Head of caudate nucleus (tissue), 42 donors: ENCODE data around the gene CMIP.
A peak's percentile ranks its signal among the peaks of the same experiment; 100 is the strongest.

ENCODE experiments used
- DNase-seq, 42 donors: peaks; one replicate each; pipeline versions ENCODE4 v3.0.0 to v3.0.0-alpha.2; 2020 to 2021; ENCODE audit warnings: mixed read lengths in 7 of 42
- intact Hi-C: fragments of 100-400 bp; cut with DNase I; formaldehyde crosslinking; loops from one replicate; pipeline ENCODE4 v1.15.0; 2022

Gene CMIP

DNA sequence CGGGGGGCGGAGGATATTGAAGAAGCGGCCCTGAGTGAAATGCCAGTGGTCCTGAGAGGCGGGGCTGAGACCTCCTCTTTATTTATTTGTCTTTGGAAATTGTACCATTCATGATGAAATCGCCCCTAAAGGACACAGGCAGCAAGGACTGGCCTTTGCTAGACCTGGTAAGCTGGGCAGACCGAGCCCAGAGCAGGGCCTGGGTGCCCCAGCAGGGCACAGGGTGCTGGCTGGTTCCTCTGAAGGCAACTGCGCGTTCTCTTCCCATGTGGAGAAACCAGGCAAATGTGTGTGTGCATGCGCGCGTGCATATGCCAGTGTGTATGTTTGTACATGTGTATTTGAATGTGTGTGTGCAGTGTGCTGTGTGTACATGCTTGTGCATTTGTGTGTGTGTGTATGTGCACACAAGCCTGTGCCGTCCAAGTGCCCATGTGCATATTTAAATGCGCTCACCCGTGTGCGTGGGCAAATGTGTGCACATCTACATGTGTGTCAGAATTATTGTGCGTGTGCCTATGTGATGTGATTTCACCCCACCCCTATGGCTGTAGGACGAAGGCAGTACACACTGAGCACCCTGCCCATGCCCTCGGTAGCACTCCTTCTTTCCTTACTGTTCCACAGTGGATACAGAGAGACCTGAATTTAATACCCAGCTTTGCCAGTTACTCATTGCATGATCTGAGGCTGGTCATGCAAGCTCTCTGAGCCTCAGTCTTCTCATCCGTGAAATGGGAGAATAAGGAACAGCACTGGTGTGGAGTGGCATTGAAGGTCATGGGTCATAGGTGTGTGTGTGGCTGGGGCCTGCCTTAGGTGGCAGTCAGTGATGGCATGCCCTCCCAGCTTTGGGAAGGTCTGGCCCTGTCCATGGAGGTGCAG lies 105.2 kb downstream of the CMIP start:
- intact Hi-C loops, result no loop called here

DNA sequence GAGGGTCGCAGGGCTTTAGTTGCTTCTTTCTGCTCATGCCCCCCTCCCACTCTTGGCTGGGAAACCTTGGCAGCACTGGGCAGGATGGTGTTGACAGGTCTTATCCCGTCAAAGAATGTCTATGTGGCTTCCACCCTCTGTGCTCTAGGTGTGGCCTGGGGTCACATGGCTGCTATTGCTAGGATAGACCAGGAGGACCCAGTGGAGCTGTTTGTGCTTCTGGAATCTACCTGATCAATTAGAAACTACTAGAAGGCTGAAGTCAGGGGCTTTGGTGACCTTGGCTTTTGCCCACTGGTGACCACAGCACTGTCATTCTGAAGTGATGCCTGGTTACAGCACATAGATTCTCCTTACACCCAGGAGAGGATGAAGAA lies 105.8 kb downstream of the CMIP start:
- intact Hi-C loops, result no loop called here

More for the DNA sequence above, 105.2 kb downstream of the CMIP start:
- DNase-seq, result no peak

DNA sequence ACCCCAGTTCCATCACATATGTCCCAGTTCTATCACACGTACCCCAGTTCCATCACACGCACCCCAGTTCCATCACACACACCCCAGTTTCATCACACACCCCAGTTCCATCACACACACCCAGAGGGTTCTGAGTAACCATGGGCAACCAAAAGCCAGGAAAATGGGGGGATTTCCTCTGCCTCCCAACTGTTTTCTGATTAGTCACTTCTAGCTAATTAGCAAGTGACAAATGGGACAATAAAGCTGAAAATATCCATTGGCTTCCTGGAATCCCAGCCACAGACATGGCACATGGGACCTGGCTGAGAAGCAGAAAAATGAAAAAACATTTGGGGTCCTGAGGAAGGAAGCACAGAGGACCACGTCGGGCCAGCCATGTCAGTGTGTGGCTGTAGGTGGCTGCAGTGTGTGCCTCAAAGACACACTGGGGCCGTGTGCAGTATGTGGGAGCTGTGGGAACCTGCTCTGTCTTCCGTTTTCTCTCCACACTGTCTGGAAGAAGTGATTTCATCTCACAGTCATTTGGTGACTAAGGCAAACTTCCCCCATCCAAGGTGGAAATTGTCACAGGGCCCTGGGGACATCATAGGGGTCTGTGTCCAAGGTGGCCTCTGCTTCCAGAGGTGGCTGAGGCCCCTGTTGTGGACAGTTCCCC lies 106.7 kb downstream of the CMIP start:
- intact Hi-C loops, result no loop called here
- DNase-seq, result no peak

More for the DNA sequence above, 105.8 kb downstream of the CMIP start:
- DNase-seq, result no peak

DNA sequence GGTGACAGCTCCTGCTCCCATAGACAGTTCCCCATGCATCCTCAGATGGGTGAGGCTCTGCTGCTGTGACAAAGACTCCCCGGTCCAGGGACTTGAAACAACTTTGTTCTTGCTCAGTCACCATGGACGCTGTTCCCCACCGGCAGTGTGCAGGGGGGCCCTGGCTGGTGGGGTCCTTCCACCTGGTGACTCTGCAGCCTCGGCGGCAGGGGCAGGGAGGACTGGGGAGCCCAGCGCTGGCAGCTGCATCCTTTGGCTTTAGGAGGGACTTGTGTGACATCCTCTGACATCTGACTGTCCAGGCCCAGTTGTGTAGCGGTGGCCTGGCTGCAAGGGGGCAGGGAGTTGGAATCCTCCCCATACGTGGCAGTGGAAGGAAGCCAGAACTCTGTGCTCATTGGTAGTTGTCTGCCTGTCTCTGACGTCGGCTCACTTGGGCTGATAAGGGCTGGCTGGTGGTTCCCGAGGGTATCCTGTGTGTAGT lies 107.3 kb downstream of the CMIP start:
- DNase-seq, result no peak
- intact Hi-C loops, result no loop called here

DNA sequence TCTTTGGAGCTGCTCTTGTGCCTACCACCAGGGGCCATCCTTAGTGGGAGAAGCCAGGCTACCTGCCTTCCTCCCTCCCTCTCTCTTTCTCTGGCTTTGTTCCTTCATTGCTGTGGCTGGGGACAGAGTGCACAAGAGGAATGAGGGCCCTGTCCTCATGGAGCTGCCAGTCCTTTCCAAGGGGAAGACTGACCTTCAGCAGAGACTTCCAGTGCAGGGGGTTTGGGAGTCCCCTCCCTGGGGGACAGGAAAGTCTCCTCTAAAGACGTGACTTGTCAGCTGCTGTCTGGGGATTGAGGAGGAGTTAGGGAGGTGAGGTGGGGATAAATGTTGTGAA lies 108.1 kb downstream of the CMIP start:
- no peak for DNase-seq
- intact Hi-C loops, result no loop called here

DNA sequence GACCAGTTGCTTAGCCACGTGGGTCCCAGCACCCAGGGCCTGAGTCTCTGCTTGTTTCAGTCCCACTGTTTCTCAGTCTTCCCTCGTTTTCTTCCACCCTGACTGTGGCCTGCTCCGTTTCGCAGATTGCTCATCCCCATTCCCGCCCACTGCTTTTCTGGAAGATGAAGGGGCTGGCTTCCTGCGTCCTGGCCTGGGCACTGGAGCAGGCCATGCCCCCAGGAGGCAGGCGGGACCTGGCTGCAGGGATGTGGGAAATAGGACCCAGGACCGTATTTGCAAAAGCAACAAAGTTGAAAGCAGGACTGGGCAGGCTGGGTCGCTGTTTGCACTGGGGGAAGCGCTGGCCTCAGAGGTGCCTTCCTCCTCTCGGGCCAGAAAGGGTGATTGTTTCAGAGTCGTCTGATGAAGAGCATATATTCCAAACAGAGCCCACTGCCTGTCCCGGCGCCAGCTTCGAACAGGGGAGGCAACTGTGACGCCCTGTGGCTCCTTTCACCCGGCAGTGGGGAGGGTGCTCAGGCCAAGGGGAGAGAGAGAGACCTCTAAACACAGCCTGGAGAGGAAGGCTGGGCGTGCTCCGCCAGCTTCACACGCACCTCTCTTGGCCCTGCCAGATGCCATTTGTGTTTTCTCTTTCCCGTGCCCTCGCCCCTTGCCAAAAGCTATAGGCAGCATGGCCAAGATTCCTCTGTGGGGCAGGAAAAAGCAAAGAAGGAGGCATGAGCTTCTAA lies 108.6 kb downstream of the CMIP start:
- DNase-seq, result peak in 1 of 42 donors; percentile 26
- intact Hi-C loops, result no loop called here

DNA sequence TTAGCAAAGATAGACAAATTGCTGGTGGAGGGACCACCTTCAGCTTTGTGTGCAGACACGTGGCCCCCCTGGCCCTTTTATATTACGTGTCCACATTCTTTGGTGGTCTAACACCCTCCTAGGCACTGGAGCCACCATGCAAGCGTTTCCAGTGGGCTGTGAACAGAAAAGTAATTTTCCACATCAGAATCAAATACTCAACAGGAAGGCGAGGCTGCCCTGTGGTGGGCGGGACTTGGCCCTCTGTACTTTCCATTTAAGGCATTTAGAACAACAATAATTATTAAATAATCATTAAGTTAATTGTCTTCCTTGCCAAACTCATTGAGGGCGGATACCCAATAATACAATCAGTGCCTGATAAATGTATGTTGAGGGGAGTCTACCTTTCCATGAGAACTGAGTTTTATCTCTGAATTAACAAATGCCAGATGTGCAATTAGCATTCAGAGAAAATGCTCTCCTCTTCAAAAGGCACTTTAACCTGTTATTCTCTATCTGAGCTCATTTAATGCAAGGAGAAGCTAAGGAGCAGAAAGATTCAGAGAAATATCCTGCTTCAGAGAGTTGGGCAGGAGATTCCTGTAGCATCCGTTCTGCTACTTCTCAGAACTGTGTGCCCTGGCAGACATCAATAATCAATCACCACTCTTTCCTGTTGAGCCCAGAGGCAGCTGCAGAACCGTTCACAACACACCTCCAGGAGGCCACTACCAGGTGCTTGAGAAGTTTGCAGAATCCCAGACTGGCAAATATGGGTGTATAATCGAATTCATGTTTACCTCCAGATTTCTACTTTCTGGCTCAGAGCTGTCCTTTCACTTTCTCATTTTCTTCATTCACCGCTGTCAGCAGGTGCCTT lies 109.4 kb downstream of the CMIP start:
- DNase-seq, result no peak
- intact Hi-C loops, result no loop called here

DNA sequence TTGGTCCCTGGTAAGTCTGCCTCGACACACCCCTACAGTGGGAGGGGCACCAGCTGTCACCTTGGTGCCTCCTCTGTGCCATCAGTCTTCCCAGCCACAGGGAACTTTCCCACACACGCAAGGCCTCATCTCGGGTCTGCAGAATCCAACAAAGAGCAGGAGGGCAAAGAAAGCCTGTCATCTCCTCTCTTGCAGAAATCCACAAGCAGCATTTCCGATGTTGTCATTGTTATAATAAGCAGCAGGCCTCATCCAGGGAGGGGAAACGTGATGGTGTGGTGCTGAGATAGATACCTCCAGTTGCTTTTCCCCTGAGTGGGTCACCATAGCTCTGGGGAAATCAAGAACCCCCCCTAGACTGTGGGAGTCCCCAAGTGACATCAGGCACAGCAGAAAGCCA lies 110.4 kb downstream of the CMIP start:
- intact Hi-C loops, result no loop called here
- no peak for DNase-seq

DNA sequence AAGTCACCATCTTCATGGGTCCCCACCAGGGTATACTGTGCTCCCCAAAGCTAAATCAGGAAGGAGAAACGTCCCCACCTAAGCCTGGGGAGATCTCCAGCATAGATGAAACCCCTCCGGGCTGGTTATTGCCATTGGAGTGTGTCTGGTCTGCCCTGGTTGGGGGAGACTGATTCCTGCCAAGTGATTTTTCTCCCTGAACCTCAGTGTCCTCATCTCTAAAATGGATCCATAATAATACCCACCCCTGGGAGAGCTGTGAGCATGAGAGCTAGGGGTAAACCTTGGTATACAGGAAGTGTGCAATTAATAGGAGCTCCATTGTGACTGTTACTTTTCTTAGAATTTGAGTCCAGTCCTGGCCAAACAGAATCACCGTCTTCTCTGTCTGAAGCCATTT lies 111.1 kb downstream of the CMIP start:
- intact Hi-C loops, result no loop called here
- DNase-seq, result no peak

DNA sequence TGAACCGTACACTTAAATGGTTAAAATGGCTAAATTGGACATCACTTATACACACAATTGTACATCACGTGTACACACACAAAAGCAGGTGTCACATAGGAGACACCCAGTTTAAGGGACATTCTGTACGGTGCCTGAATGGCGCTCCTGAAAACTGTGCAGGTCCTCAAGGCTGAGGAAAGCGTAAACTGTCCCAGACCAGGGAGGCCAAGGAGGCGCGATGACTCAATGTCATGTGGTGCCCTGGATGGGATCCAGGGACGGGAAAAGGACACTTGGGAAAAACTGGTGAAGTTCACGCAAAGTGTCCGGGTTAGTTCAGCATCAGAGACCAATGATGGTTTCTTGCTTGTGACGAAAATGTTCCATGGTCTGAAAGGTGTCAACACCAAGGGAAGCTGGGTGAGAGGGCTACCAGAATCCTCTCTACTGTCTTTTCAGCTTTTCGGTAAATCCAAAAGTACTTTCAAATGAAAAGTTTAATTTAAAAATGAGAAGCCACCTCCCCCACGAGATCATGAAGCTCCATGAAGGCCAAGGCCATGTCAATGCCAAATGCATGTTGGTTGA lies 112.2 kb downstream of the CMIP start:
- intact Hi-C loops, result no loop called here
- DNase-seq, result no peak

DNA sequence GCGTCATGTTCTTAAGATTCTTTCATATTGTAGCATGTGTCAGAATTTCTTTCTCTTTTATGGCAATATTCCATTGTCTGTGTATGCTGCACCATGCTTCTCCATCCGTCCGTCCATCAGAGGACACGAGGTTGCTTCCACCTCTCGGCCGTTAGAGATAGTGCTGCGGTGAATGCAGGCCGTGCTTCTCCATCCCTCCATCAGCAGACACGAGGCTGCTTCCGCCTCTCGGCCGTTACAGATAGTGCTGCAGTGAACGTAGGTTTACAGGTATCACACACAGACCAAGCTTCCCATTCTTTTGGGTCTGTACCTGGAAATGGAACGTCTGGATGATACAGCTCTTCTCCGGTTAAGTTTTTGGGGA lies 113.5 kb downstream of the CMIP start:
- intact Hi-C loops, result no loop called here
- DNase-seq, result no peak

DNA sequence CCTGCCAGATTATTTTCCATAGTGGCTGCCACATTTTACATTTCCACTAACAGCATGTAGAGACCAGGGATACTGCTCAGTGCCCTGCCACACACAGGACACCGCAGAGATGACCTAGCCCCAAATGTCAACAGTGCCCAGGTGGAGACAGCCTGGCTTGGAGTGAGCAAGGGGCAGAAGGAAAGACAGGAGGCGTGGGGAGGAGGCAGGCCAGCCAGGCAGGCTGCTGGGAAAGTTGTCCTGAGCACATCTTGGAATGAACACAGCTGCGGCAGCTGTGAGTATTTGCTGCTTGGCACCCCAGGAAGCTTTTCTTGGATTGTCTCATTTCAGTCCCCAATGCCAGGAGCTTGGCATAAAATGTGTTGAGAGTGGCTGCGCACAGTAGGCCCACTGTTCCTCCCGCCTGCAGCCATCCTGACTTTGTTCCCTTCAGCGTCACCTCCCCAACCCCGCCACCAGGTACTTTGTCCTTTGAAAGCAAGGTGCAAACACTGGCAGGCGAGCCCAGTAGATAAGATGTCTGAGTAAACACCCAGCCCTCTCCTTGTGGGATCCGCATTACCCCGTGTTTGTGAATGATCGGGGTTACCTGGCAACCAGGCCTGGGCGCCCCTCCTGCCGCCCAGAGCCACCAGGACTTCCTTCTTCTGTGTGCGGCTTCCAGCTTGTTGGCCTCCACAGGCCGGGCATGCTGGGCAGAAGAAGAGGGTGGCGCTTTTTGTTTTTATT lies 114.0 kb downstream of the CMIP start:
- peak in 1 of 42 donors; percentile 10 for DNase-seq
- intact Hi-C loops, result no loop called here

DNA sequence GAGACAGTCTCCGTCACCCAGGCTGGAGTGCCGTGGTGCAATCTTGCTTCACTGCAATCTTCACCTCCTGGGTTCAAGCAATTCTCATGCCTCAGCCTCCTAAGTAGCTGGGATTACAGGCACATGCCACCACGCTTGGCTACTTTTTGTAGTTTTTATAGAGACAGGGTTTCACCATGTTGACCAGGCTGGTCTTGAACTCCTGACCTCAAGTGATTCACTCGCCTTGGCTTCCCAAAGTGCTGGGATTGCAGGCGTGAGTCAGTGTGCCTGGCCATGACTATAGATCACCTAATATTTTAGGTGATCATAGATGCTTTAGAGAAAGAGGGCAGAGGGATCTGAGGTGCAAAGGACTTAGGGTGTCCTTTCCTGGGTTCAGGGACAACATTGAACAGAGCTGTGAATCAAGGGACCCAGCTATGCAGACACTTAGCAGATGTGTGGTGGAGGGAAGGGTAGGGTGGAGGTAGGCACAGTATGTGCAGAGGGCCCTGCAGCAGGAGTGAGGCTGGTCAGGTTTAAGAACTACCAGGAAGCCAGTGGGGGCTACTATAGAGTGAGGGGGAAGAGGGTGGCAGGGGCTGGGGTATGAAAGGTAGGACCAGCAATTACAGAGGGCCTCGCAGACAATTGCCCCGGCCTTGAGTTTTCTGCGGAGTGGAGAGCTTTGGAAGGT lies 116.5 kb downstream of the CMIP start:
- intact Hi-C loops, result no loop called here
- no peak for DNase-seq

DNA sequence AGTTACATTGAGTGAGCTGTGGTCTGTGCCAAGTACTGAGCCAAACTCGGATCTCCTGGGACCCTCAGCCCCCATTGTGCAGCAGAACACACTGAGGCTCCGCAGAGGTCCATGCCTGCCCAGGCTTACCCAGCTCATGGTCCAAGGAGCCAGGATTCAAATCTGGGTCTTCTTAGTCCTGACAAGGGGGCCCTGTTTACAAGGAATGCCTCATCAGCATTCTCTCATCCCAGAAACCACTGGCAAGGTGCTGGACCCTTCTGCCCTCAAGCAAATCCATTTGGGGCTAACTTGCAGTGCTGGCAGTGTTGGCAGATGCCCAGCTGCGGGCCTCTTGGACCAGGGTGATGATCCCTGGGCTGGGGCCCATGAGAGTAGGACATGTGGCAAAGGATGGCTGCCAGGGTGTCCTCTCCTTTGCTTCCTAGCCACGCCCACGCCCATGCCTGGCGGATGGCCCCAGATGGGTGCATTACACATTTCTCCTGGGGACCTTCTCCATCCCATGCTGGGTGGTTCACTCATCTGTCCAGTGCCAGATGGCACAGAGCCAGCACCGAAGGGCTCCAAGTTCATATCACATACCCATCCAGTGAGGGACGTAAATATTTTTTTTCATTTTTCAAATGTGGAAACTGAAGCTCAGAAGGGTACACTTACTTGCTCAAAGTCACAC lies 117.7 kb downstream of the CMIP start:
- DNase-seq, result no peak
- intact Hi-C loops, result no loop called here

DNA sequence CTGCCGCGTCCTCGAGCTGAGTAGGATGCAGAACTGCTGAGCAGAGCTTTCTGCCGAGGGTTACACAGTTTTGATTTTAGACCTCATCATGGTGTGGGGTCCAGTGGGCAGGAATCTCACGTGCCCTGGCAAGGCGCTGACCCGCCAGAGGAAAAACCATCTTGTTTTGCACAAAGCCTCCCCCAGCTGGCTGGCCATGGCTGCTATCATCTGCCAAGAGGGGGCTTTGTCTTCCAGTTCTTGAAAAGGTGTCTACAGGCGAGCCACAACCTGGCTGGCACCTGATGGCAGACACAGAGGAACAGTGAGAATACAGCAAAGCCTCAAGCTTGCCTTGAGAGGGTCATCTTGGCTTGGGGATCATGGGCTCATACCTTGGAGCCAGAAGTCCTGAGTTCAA lies 118.3 kb downstream of the CMIP start:
- intact Hi-C loops, result no loop called here
- no peak for DNase-seq

DNA sequence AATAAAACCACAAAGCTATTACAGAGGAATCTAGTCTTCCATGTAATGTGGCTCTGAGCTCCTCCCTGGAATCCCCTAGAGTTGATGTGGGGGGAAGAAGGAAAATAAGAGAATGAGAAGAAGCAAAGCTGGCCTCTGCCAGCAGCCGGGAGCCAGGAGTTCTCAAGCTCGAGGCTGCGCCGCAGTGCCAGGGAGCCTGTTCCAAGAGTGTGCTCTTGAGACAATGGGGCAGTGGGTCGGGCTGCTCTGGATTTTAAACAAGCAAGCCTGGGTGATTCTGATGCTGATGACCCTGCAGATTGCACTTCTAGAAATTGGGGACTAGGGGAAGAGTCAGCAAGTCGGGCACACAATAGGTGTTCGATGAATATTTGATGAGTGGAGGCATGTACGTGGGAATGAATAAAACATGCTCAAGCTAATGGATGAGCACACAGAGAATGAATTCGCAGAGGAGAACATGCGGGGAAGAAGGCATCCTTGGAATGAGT lies 119.9 kb downstream of the CMIP start:
- intact Hi-C loops, result no loop called here
- peak in 12 of 42 donors; percentile 11 to 64 (median 32) for DNase-seq
